ENCODE data around the gene SLC22A6.

SLC22A6 gene

GRCh38 chr11:63010934-63011439, 26.2 kb upstream of the SLC22A6 start:
- no peaks in the 10 kb centered on the region for H3K36me3 Mint-ChIP-seq (ENCODE audit: low read depth)
- no peaks in the 10 kb centered on the region for H3K27me3 Mint-ChIP-seq (ENCODE audit: low read depth)
- no peak for DNase-seq (ENCODE audit: low spot score)
- no peak overlapping the region for H3K27ac Mint-ChIP-seq
- H3K4me1 Mint-ChIP-seq (ENCODE audit: low read depth): no peaks in the 10 kb centered on the region
- H3K4me3 Mint-ChIP-seq: no peak overlapping the region
- no peaks in the 10 kb centered on the region for H3K9me3 Mint-ChIP-seq

GRCh38 chr11:63007920-63008319, 23.2 kb upstream of the SLC22A6 start:
- no peaks in the 10 kb centered on the region for H3K9me3 Mint-ChIP-seq
- H3K36me3 Mint-ChIP-seq (ENCODE audit: low read depth): no peaks in the 10 kb centered on the region
- H3K27ac Mint-ChIP-seq: no peak overlapping the region
- peaks cover 6% of the 10 kb centered on the region for H3K27me3 Mint-ChIP-seq (ENCODE audit: low read depth)
- no peak overlapping the region for H3K4me3 Mint-ChIP-seq
- DNase-seq (ENCODE audit: low spot score): no peak
- H3K4me1 Mint-ChIP-seq (ENCODE audit: low read depth): no peaks in the 10 kb centered on the region

- Mint-ChIP-seq H3K27me3 (ENCODE audit: low read depth) (peaks cover 8% of the 10 kb centered on the region), H3K36me3 (ENCODE audit: low read depth) (no peaks in the 10 kb centered on the region), H3K27ac (no peak overlapping the region), H3K4me3 (no peak overlapping the region), H3K9me3 (no peaks in the 10 kb centered on the region), H3K4me1 (ENCODE audit: low read depth) (peaks cover 2% of the 10 kb centered on the region)
- no peak for DNase-seq (ENCODE audit: low spot score)
These were observed 16.7 kb upstream of the SLC22A6 start for GRCh38 chr11:63001456-63001855.

GRCh38 chr11:62999649-63000048, 14.9 kb upstream of the SLC22A6 start:
- no peaks in the 10 kb centered on the region for H3K9me3 Mint-ChIP-seq
- H3K4me1 Mint-ChIP-seq (ENCODE audit: low read depth): peaks cover 2% of the 10 kb centered on the region
- H3K27me3 Mint-ChIP-seq (ENCODE audit: low read depth): peaks cover 10% of the 10 kb centered on the region
- H3K27ac Mint-ChIP-seq: no peak overlapping the region
- DNase-seq (ENCODE audit: low spot score): no peak
- H3K4me3 Mint-ChIP-seq: no peak overlapping the region
- H3K36me3 Mint-ChIP-seq (ENCODE audit: low read depth): no peaks in the 10 kb centered on the region

- H3K9me3 Mint-ChIP-seq: no peaks in the 10 kb centered on the region
- H3K36me3 Mint-ChIP-seq (ENCODE audit: low read depth): no peaks in the 10 kb centered on the region
- peaks cover 5% of the 10 kb centered on the region for H3K27me3 Mint-ChIP-seq (ENCODE audit: low read depth)
- no peak overlapping the region for H3K4me3 Mint-ChIP-seq
- peaks cover 2% of the 10 kb centered on the region for H3K4me1 Mint-ChIP-seq (ENCODE audit: low read depth)
- no peak for DNase-seq (ENCODE audit: low spot score)
- no peak overlapping the region for H3K27ac Mint-ChIP-seq
These were observed 14.4 kb upstream of the SLC22A6 start for GRCh38 chr11:62999156-62999555.

- Mint-ChIP-seq H3K9me3 (no peaks in the 10 kb centered on the region), H3K4me1 (ENCODE audit: low read depth) (peaks cover 2% of the 10 kb centered on the region), H3K4me3 (no peak overlapping the region), H3K36me3 (ENCODE audit: low read depth) (no peaks in the 10 kb centered on the region), H3K27me3 (ENCODE audit: low read depth) (peaks cover 5% of the 10 kb centered on the region), H3K27ac (no peak overlapping the region)
- no peak for DNase-seq (ENCODE audit: low spot score)
These were observed 11.5 kb upstream of the SLC22A6 start for GRCh38 chr11:62996271-62996670.

GRCh38 chr11:62994775-62995174, 10.0 kb upstream of the SLC22A6 start:
- no peak overlapping the region for H3K27ac Mint-ChIP-seq
- no peak overlapping the region for H3K4me3 Mint-ChIP-seq
- peaks cover 5% of the 10 kb centered on the region for H3K27me3 Mint-ChIP-seq (ENCODE audit: low read depth)
- H3K9me3 Mint-ChIP-seq: no peaks in the 10 kb centered on the region
- no peaks in the 10 kb centered on the region for H3K36me3 Mint-ChIP-seq (ENCODE audit: low read depth)
- peaks cover 2% of the 10 kb centered on the region for H3K4me1 Mint-ChIP-seq (ENCODE audit: low read depth)
- DNase-seq (ENCODE audit: low spot score): no peak

GRCh38 chr11:62988276-62988675, 3.5 kb upstream of the SLC22A6 start:
- H3K27me3 Mint-ChIP-seq (ENCODE audit: low read depth): peaks cover 2% of the 10 kb centered on the region
- DNase-seq (ENCODE audit: low spot score): no peak
- H3K9me3 Mint-ChIP-seq: no peaks in the 10 kb centered on the region
- H3K36me3 Mint-ChIP-seq (ENCODE audit: low read depth): no peaks in the 10 kb centered on the region
- no peak overlapping the region for H3K4me3 Mint-ChIP-seq
- no peaks in the 10 kb centered on the region for H3K4me1 Mint-ChIP-seq (ENCODE audit: low read depth)
- H3K27ac Mint-ChIP-seq: no peak overlapping the region

- no peaks in the 10 kb centered on the region for H3K4me1 Mint-ChIP-seq (ENCODE audit: low read depth)
- H3K9me3 Mint-ChIP-seq: no peaks in the 10 kb centered on the region
These were observed 429 bp upstream of the SLC22A6 start for GRCh38 chr11:62985041-62985750.

GRCh38 chr11:62983536-62984199, 1.1 kb downstream of the SLC22A6 start:
- no peaks in the 10 kb centered on the region for H3K9me3 Mint-ChIP-seq
- H3K27me3 Mint-ChIP-seq (ENCODE audit: low read depth): peaks cover 3% of the 10 kb centered on the region
- H3K27ac Mint-ChIP-seq: no peak overlapping the region
- no peak for DNase-seq (ENCODE audit: low spot score)
- H3K4me3 Mint-ChIP-seq: no peak overlapping the region
- H3K36me3 Mint-ChIP-seq (ENCODE audit: low read depth): no peaks in the 10 kb centered on the region
- no peaks in the 10 kb centered on the region for H3K4me1 Mint-ChIP-seq (ENCODE audit: low read depth)

More at GRCh38 chr11:62985041-62985750, 429 bp upstream of the SLC22A6 start:
- Mint-ChIP-seq H3K27ac (no peak overlapping the region), H3K4me3 (no peak overlapping the region), H3K36me3 (ENCODE audit: low read depth) (no peaks in the 10 kb centered on the region), H3K27me3 (ENCODE audit: low read depth) (peaks cover under 1% of the 10 kb centered on the region)
- DNase-seq (ENCODE audit: low spot score): no peak

- H3K4me1 Mint-ChIP-seq (ENCODE audit: low read depth): no peaks in the 10 kb centered on the region
These were observed 3.0 kb downstream of the SLC22A6 start for GRCh38 chr11:62981743-62982142.

GRCh38 chr11:62980133-62980760, 4.5 kb downstream of the SLC22A6 start:
- Mint-ChIP-seq H3K9me3 (no peaks in the 10 kb centered on the region), H3K36me3 (ENCODE audit: low read depth) (no peaks in the 10 kb centered on the region), H3K27ac (no peak overlapping the region), H3K27me3 (ENCODE audit: low read depth) (peaks cover 3% of the 10 kb centered on the region), H3K4me1 (ENCODE audit: low read depth) (no peaks in the 10 kb centered on the region), H3K4me3 (no peak overlapping the region)
- DNase-seq (ENCODE audit: low spot score): no peak

More at GRCh38 chr11:62981743-62982142, 3.0 kb downstream of the SLC22A6 start:
- Mint-ChIP-seq H3K27ac (no peak overlapping the region), H3K36me3 (ENCODE audit: low read depth) (no peaks in the 10 kb centered on the region), H3K4me3 (no peak overlapping the region), H3K27me3 (ENCODE audit: low read depth) (peaks cover 3% of the 10 kb centered on the region), H3K9me3 (no peaks in the 10 kb centered on the region)
- no peak for DNase-seq (ENCODE audit: low spot score)

- H3K4me1 Mint-ChIP-seq (ENCODE audit: low read depth): no peaks in the 10 kb centered on the region
- no peaks in the 10 kb centered on the region for H3K36me3 Mint-ChIP-seq (ENCODE audit: low read depth)
- no peaks in the 10 kb centered on the region for H3K9me3 Mint-ChIP-seq
- H3K4me3 Mint-ChIP-seq: no peak overlapping the region
- H3K27me3 Mint-ChIP-seq (ENCODE audit: low read depth): peaks cover 6% of the 10 kb centered on the region
- no peak overlapping the region for H3K27ac Mint-ChIP-seq
- no peak for DNase-seq (ENCODE audit: low spot score)
These were observed 8.7 kb downstream of the SLC22A6 start for GRCh38 chr11:62976109-62976508.

- Mint-ChIP-seq H3K27ac (no peak overlapping the region), H3K9me3 (no peaks in the 10 kb centered on the region), H3K36me3 (ENCODE audit: low read depth) (no peaks in the 10 kb centered on the region), H3K27me3 (ENCODE audit: low read depth) (peaks cover 3% of the 10 kb centered on the region), H3K4me3 (no peak overlapping the region), H3K4me1 (ENCODE audit: low read depth) (no peaks in the 10 kb centered on the region)
- no peak for DNase-seq (ENCODE audit: low spot score)
These were observed 9.8 kb downstream of the SLC22A6 start for GRCh38 chr11:62974848-62975522.

Measured in T-helper 2 cell treated with Interferon-gamma antibody and Interleukin-4, amounts not matched to agents 5 μg/mL and 100 μg/mL, for 36 hours (primary cell).